ENCODE data around the gene DNASE1. TPM values are rescaled to one million over a fixed set of nuclear protein-coding genes. Genes with fewer than 3 reads are reported as not detected.

DNASE1 gene
- polyA plus RNA-seq, 1 of the 3 experiments (the other 2 are of a cell fraction) = 19.8 TPM

- no peak overlapping the region for H3K4me3 ChIP-seq (ENCODE audit: low read depth in 2 of 2, low read length in 1 of 2)
- no peak overlapping the region for H3K9ac ChIP-seq
- TF ChIP-seq CTCF (IDR thresholded peaks at IDR 0.05) (no peak), YY1 (IDR thresholded peaks at IDR 0.05; ENCODE audit: low read depth) (no peak), RAD21 (IDR thresholded peaks at IDR 0.05; ENCODE audit: low read length) (no peak), MXI1 (IDR thresholded peaks at IDR 0.05; ENCODE audit: low read depth, low read length) (no peak), REST (IDR thresholded peaks at IDR 0.05; ENCODE audit: low read depth, low read length) (no peak), FOXM1 (IDR thresholded peaks at IDR 0.05; ENCODE audit: low read depth) (no peak), FOSL2 (IDR thresholded peaks at IDR 0.05; ENCODE audit: borderline replicate concordance, low read depth) (no peak), CHD2 (IDR thresholded peaks at IDR 0.05; ENCODE audit: low read length, partially characterized antibody) (no peak), TEAD4 (IDR thresholded peaks at IDR 0.05; ENCODE audit: borderline replicate concordance, insufficient read depth) (no peak), MAX (IDR thresholded peaks at IDR 0.05; ENCODE audit: low read depth) (no peak), MEF2A (IDR thresholded peaks at IDR 0.05; ENCODE audit: borderline replicate concordance, low read depth) (no peak), RXRA (IDR thresholded peaks at IDR 0.05; ENCODE audit: borderline replicate concordance, low read depth) (no peak), TCF12 (IDR thresholded peaks at IDR 0.05) (no peak), ZBTB33 (IDR thresholded peaks at IDR 0.05; ENCODE audit: borderline replicate concordance, low read depth) (no peak), ELF1 (IDR thresholded peaks at IDR 0.05) (no peak), SMC3 (IDR thresholded peaks at IDR 0.05; ENCODE audit: low read depth, low read length) (no peak)
- no peaks in the 10 kb centered on the region for H3K27me3 ChIP-seq (ENCODE audit: insufficient read depth)
- H3K27ac ChIP-seq (ENCODE audit: low read depth in 2 of 2, low read length in 1 of 2) = no peak overlapping the region
- no peak overlapping the region for H2AFZ ChIP-seq (ENCODE audit: low read depth)
- no peaks in the 10 kb centered on the region for H3K9me2 ChIP-seq
- H3K9me3 ChIP-seq = no peaks in the 10 kb centered on the region
- POLR2A ChIA-PET = interaction anchor here (0.6 kb wide), 1 partner anchor 1181 kb away, joined by 3 read pairs; no protein-coding TSS in a partner anchor
- CTCF ChIA-PET = interaction anchor here (1.4 to 2.4 kb wide), 2 partner anchors 10 to 12 kb away, joined by 7 to 13 read pairs; no protein-coding TSS in a partner anchor
- peaks cover 14% of the 10 kb centered on the region; the same call in 1 of the 2 replicates for H3K79me2 ChIP-seq (ENCODE audit: insufficient read depth)
- WGBS (ENCODE audit: low lambda C conversion rate) = 97% methylated on average over 4 of the region's 4 CpGs
- no peaks in the 10 kb centered on the region; a peak in 1 of 4 replicates for H3K4me1 ChIP-seq (ENCODE audit: control insufficient read depth in 1 of 2, insufficient read depth in 2 of 2, low read depth in 1 of 2, low read length in 1 of 2)
- no peak for DNase-seq
- no peaks in the 10 kb centered on the region for H4K20me1 ChIP-seq (ENCODE audit: insufficient read depth)
- H3K36me3 ChIP-seq (replicated peaks in 1 of 2; ENCODE audit: control insufficient read depth in 1 of 2, insufficient read depth in 2 of 2, low read length in 1 of 2) = peaks cover 0 to 3% of the 10 kb centered on the region in 2 experiments
- no peak overlapping the region for H3K4me2 ChIP-seq
- peaks cover 12% of the 10 kb centered on the region for H3F3A ChIP-seq (replicated peaks; ENCODE audit: insufficient read depth)
Observed at GRCh38 chr16:3701531-3701930, 47.0 kb downstream of the DNASE1 start.

All from SK-N-SH (cell line).